Urothelium cell line (cell line): ENCODE results near the gene AP1S3.
A peak's percentile ranks its signal among the peaks of the same experiment; 100 is the strongest.
"Not testable (repeated sequence)": the region's sequence is repeated elsewhere in the genome, so short reads cannot be mapped to it uniquely, and the experiment has no call there.

Experiments used
- DNase-seq: peaks from one replicate; pipeline ENCODE4 v3.0.0; 2011; ENCODE audit warnings: low spot score, mixed read lengths
- FAIRE-seq: peaks from 2 replicates; lab custom pipeline; 2011; peaks lifted over from hg19 to GRCh38; lab: Jason Lieb, UNC

AP1S3 gene

DNA sequence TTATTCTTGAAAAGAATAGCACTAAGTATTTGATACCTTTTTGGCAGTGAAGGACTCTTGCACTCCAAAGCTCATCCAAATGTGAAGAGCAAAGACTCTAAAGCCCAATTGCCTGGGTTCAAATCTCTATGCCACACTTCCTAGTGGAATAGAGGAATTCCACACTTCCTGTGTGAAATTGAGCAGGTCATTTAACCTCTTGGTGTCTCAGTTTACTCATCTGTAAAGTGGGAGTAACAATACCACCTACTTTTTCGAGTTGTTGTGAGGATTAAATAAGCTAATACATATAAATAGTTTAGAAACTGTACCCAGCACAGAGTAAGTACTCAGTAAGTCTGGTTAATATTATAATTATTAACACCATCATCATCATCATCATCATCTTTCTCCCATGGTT lies 72.6 kb downstream of the AP1S3 start:
- DNase-seq (no peak), FAIRE-seq (no peak)

DNA sequence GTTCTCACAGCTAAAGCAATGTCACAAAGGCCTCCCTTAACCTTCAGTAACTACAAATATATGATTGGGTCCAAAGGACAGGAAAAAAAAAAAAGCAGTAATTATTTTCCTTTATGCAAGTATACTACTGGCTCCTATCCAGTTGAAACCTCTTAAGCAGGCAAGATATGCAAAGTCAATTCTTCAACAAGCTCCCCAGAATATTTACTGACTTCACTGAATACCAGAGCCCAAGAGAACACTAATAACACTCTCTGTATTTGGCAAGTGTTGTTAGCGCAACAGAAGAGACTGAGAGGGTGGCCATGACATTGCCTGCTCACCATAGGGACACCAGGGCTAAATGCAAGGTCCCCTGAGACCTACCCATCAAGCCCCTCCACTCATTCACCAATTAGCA lies 74.5 kb downstream of the AP1S3 start:
- no peak for FAIRE-seq
- no peak for DNase-seq

DNA sequence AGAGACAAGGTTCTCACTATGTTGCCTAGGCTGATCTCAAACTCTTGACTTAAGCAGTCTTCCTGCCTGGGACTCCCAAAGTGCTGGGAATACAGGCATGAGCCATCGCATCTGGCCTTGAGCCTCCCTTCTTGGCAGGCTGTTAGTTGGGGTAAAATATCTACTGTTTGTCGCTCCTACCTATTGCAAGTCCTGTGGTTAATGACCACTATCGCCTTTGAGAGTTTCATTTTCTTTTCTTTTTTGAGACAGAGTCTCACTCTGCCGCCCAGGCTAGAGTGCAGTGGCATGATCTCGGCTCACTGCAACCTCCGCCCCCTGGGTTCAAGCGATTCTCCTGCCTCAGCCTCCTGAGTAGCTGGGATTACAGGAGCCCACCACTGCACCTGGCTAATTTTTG lies 75.6 kb downstream of the AP1S3 start:
- not testable (repeated sequence) for FAIRE-seq, DNase-seq

DNA sequence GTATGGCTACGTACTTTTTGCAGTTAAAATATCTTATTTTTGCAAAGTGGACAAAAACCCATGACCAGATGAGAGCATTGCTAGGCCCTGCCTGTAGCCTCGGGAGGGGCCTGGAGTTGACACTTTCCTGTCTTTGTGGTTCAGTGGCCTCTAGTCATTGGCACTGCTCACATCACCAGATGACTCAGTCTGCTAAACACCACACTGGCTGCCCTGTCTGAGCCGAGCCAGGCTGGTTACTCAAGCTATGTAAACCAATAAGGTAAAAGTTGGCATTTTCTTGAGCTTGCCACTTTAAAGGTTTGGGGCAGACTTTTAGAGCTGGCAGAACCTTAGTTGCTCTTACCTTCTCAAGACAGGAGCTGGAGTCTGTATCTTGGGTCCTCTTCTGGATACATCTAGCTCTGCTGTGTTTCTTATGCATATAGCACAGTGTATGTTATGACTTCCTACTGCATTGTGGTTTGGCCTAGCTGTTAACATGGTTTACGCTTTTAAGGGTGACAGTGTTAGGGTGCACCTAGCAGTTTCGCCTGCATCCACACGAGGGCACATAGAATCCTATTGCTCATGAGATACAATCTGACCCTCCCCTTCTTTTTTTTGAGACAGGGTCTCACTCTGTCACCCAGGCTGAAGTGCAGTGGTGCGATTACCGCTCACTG lies 76.4 kb downstream of the AP1S3 start:
- DNase-seq = peak; percentile 82
- peak; percentile 55 for FAIRE-seq

DNA sequence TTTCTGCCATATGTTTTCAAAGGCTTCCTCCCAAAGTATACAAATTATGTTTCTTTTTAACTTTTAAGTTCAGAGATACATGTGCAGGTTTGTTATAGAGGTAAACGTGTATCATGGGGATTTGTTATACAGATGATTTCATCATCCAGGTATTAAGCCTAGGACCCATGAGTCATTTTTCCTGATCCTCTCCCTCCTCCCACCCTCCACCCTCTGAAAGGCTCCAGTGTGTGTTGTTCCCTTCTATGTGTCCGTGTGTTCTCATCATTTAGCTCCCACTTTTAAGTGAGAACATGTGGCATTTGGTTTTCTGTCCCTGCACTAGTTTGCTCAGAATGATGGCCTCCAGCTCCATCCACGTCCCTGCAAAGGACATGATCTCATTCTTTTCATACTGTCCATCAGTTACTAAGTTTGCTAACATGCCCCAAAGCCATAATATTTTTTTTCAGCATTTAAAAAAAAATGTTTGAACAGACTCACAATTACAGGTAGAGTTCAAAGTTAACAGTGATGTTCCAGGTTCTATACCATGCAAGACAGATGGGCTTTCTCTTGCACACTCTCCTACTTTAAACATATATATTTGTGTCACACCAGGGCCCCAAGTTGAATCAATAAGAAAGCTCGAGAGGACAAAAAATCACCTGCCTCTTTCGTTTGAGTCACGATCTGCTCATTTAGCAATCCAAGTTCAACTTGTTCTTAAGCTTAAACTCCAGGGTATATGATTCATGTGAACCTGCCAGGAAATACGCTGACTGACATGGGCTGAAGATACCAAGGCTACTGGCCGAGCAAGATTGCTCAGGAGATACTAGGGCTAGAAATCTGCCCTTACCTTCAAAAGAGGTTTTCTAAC lies 77.6 kb downstream of the AP1S3 start:
- no peak for FAIRE-seq
- DNase-seq = no peak

DNA sequence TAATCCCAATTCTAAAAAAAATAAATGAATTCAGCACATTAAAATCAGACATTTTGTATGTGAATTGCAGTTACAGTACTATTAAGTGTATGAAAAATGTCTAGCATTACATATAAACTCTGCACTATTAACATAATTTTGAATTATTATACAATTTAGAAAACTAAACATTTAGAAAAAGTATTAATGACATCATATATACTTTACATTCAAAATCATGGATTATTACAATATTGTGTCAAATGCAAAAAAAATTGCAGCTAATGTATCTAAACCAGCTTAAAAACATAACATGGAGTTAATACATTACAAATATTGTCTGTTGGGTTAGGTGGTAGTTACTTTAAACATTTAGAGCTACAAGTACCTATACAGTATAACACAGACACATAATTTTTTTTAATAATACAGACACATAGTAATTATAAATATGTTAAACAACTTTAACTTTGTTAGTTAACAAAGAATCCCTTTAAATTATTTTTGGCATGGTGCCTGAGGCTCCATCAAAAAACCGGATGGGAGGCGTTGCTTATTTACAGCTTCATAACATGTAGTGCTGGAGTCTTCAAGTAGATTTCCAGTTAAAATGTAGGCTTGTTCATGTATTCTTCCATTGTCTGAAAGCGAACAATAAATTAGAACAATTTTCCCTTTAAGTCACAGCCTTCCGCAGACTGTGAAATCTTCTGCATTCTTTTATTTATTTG lies 79.1 kb downstream of the AP1S3 start:
- DNase-seq = no peak
- no peak for FAIRE-seq

DNA sequence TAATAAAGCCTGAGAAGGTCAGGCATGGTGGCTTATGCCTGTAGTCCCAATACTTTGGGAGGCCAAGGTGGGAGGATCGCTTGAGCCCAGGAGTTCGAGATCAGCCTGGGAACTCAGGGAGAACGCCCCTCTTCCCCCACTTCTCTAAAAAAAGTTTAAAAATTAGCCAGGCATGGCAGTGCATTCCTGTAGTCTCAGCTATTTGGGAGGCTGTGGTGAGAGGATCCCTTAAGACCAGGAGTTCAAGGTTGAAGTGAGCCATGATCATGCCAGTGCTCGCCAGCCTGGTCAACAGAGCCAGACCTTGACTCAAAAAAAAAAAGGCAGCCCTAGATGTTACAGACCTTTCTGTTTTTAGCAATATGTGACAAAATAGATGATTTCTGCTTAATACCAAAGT lies 83.4 kb downstream of the AP1S3 start:
- DNase-seq = no peak
- FAIRE-seq = no peak

DNA sequence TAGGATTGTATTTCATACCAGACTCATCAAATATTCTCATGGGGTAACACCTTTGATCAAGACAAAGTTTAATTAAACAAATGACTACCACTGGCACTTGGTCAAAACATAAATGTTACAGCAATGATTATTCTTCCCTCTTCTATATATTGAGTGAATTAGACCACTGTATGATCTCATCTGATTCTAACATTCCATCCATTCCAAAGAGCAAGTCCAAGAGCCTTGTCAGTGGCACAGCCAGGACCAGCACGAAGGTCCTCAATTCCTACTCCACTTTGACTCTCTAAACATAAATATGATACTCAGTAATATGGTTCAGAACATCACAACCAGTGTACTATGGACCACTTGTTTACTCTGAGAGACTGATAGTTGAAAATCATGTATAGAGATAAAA lies 86.4 kb downstream of the AP1S3 start:
- DNase-seq = peak; percentile 23
- FAIRE-seq = no peak

DNA sequence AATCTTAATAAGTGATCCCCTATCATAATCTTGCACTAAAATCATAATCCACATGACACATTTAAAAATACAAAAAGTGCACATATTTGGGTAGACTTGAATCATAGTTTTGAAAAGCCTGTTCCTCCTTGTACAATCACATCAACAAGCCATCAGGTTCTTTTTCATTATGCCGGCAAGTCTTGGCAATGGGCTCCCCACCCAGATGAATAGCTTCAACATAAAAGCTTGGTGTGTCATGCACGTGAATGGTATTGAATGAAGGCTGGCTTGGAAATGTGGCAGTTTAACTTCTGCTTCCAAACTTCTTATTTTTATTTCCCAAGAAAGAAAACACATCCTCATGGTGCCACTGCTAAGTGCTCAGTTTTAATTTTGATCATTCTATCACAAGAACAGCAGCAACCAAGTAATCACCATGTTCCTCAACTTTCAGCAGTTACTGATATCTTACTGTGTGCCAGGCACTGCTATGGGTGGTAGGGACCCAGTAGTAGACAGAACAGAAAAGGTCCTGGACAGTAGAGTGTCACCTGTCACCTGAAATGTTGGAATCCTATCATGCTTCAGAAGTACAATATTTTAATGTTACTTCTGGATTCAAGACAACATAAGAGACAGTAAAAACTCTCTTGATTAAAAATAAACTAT lies 89.9 kb downstream of the AP1S3 start:
- FAIRE-seq = no peak
- DNase-seq = no peak

DNA sequence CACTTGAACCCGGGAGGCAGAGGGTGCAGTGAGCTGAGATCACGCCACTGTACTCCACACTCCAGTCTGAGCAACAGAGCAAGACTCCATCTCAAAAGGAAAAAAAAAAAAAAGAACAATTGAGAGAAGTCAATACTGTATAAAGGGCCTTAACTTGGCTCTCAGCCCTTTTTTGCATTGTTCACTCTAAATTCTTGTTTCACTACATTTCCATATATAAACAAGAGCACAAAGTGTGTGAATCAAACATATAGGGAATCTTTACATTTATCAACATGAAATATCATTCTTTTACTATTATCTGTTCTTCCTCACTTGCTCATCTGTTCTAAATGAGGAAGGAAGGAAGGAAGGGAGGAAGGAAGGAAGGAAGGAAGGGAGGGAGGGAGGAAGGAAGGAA lies 90.8 kb downstream of the AP1S3 start:
- FAIRE-seq (no peak), DNase-seq (no peak)

DNA sequence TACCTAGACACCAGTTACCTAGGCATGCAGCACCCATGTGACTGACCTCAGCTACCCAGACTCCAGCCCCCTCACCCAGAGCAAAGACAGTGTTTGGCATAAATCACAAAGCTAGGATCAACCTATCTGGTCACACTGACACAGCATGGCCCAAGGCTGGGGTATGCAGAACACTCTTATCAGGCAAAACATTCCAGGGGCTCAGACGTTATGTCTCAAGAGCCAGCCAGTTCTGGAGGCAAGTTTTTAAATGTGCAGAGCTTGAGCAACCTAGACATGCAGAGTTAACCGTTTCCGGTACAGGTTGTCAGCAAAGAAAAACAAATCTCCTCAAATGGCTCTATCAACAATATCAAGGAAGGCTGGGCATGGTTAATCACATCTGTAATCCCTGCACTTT lies 92.8 kb downstream of the AP1S3 start:
- DNase-seq = no peak
- no peak for FAIRE-seq

DNA sequence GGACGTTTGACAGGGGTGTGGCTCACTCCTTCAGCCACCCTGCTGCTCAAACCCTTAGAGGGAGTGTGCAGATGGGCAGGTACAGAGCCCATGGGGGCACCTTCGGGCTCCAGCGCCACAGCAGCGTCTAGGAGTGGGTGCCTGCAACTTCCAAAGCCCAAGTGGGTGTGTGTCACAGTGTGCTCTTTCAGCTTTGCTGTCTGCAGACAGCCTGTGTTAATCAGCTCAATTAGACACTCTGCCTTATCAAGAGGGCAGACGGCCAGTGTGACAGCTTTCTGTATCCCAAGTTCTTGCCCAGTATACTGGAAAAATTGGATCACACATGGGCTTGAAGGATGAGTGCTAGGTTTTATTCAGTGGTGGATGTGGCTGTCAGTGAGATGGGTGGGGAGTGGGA lies 96.7 kb downstream of the AP1S3 start:
- FAIRE-seq (no peak), DNase-seq (no peak)

DNA sequence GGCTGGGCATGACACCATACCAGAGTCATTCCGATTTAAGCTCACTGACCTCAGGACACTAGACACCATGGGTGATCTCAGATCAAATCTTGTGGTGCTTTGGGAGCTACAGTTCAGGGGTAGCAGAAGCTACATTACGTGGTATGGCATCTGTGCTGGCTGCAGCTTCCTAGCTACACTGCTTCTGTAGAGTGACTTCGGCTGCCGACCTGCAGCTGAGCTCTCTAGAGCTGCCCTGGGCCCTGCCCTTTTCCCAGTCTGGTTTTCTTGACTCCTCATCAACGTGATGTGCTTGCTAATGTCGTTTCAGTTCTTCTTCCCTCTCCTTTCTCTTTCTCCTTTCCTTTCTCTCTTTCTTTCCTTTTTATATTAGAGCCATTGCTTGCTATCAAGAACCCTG lies 100.2 kb downstream of the AP1S3 start:
- FAIRE-seq (no peak), DNase-seq (no peak)

DNA sequence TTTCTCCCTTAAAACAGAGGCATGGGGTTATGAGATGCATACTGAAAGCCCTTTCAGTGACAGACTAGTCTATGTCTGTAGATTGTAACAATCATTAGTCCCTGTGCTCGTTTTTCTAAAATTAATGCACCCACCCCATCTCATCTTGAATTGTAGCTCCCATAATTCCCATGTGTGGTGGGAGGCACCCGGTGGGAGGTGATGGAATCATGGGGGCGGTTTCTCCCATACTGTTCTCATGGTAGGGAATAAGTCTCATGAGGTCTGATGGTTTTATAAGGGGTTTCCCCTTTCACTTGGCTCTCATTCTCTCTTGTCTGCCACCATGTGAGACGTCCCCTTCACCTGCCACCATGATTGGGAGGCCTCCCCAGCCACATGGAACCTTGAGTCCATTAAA lies 100.9 kb downstream of the AP1S3 start:
- DNase-seq = no peak
- no peak for FAIRE-seq

DNA sequence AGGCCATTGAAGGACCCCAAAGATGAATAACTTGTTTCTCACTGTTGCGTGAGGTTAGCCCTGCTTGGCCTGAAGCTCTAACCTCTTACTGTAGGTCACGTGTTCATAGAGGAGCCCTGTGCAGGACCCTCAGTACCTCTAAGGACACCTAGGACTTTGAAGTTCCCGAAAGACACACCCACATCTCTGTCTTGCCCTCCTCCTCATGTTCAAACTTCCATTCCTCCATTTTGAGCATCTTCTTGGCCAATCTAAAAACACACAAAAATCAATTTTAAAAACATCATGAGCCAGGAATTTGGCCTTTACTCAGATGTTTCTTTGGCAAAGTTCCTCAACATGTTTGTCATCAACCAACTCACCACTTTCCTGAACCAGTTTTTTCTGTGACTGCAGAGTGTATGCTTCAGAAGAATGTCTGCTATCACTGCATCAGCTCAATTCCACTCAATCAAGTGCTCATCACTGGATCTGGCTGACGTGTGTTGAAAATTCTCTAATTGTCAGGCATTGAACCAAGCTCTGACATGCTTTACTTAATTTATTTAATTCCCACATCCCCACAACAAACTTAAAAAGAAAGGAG lies 101.6 kb downstream of the AP1S3 start:
- FAIRE-seq = no peak
- DNase-seq = peak; percentile 30

DNA sequence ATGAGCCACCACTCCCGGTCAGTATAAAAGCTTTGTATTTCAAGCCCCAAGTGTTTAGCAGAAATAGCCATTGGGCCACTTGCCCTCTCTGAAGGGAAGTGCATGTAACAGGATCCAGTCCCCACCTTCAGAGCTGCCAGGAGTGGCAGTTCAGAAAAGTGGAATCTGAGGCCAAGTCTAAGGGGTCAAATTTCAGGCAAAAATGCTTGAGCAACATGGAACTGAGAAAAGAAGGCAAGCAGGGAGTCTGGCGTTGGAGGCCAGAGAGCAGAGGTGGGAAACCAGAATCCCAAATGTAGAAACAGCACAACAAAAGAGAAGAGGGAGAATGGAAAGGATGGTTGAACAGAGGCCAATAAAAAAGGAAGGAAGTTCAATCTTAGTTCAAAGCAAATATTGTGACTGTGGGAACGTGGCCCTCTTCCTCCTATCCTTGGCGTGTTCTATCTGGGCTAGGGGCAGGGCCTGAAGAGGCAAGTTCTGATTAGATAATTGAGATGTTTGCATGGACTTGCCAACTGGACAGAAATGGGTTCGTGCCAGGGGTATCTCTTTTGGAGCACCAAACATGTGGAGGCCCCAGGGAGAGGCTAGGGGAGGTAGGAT lies 102.2 kb downstream of the AP1S3 start:
- FAIRE-seq (no peak), DNase-seq (no peak)

DNA sequence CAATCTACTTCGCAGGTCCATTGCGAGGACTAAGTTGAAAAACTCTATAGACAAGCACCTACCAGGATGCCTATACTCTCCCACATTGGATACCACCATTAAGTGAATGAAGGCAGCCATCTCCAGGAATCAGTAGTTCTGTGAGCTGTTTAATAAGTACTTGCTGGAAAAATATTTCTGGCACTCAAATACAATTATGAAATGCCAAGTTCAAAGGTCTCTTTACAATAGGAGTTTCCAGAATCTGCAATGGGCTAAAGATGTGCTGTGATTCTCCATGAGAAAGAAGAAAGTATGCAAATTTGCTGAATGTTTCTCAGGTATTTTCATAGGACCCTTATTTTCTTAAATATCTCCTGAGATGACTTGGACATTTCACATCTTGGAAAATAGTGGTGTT lies 103.0 kb downstream of the AP1S3 start:
- no peak for DNase-seq
- FAIRE-seq = no peak

DNA sequence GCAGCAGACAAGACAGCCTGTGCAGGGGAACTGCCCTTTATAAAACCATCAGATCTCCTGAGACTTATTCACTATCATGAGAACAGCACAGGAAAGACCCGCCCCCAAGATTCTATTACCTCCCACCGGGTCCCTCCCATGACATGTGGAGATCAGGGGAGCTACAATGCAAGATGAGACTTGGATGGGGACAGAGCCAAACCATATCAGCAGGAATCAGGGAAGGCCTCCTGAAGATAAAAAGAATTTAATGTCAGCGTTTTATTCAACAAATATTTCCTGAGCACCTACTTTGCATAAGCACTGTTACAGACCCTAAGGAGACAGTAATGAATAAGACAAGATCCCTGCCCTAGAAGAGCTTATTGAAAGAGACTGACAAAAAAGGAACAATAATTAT lies 105.0 kb downstream of the AP1S3 start:
- FAIRE-seq = no peak
- no peak for DNase-seq

DNA sequence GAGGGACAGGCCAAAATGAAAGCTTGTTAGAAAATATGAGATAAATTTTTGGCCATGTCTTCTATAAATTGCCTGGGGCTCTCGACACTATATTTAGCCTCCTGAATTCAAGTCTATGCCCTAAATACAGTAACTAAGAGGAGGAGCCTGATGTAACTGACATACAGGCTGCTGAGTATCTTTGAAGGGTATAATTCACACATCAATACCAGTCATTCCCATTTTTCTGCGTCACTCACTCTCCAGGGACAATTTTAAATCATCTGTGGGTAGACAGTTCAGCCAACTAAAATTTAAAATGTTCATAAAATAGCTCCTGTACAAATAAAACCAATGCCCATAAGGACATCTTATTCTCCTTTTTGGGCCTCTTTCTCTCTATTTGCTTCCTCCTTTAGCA lies 105.9 kb downstream of the AP1S3 start:
- DNase-seq (no peak), FAIRE-seq (no peak)

DNA sequence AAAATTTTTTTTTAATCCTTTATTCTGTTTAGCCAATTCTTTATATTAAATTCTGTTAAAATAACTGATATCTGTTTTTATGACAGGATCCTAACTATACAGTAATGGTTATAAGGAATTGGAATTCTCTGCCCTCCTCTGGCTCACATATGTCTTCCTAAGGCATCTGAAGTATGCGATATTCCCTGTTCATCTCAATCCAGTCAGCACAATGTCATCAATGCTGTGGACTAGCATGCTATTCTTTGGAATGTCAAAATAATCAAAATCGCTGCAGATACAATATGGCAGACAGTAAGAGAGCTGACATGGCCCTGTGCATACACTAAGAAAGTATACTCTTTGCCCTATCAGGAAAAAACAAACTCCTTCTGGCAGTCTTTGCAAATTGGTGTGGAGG lies 107.6 kb downstream of the AP1S3 start:
- DNase-seq (no peak), FAIRE-seq (no peak)

DNA sequence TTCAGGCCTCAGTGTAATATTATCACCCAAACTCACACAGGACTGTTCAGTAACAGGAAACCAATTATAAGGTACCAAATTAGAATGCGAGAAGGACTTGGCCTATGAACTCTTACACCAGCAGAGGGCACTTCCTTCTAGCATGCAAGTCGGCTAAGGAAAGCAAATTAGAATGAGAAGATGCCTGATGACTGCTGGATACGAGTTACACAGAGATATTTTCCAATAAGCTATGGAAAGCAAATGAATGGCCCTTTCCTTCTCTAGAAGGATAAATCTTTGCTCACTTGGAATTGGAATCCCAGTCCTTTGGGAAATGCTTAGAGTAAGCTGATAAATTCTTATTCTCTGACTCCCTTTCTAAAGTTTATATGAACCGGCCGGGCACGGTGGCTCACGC lies 109.8 kb downstream of the AP1S3 start:
- DNase-seq (peak; percentile 35), FAIRE-seq (no peak)
